GM19324 (cell line): ENCODE results near the gene DES.
"Not testable (repeated sequence)": the region's sequence is repeated elsewhere in the genome, so short reads cannot be mapped to it uniquely, and the experiment has no call there.

Experiments used
- ATAC-seq: cut with Tn5 transposase; IDR thresholded peaks from one replicate; pipeline ENCODE4 v1.9.1; 2021; ENCODE audit warnings: mild to moderate bottlenecking, moderate library complexity; ENCODE audit not compliant: unreplicated experiment, low FRiP score

Gene DES

DNA sequence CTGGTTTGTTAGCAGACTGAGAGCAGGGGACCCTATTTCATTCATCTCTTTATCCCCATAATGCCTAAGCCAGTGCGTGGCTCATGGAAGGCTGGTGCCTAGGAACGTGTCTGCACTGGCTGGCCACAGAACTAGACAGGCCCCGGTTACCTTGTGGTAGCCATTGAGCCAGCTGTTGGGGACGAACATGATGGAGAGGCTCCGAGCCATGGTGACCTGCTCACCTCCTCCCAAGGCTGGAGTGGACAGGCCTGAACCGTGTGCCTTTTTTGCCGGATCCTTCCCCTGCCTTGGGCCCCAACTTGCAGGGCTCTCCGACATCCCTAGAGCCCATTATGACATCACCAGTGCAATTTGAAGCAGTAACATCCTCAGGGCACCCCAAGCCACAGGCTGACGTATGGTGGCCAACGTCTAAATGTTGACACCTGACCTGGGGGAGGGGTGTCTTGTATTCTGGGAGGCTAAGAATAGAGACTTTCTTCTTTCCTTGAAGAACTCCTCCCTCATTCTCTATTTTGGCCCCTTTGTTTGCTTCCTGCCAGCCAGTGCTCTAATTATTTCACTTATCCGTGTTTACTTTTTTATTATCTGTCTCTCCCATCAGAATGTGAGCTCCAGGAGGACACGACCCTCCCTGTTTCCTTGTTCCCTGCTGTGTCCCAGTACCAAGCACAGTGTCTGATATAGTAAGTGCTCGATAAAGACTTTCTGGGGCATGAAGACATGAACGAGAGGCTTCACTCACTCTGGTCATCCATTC lies 18.3 kb upstream of the DES start:
- ATAC-seq = no peak

GRCh38 chr2:219400562-219400961 lies 17.6 kb upstream of the DES start:
- ATAC-seq = no peak

- no peak for ATAC-seq
Observed at GRCh38 chr2:219401606-219402005, 16.6 kb upstream of the DES start.

- peak; percentile 55 for ATAC-seq
Observed at GRCh38 chr2:219402665-219403515, 15.3 kb upstream of the DES start.

- no peak for ATAC-seq
Observed at GRCh38 chr2:219403861-219404260, 14.3 kb upstream of the DES start.

GRCh38 chr2:219404291-219404910 lies 13.8 kb upstream of the DES start:
- no peak for ATAC-seq

- no peak for ATAC-seq
Observed at GRCh38 chr2:219404954-219405353, 13.2 kb upstream of the DES start.

GRCh38 chr2:219405451-219405850 lies 12.7 kb upstream of the DES start:
- no peak for ATAC-seq

DNA sequence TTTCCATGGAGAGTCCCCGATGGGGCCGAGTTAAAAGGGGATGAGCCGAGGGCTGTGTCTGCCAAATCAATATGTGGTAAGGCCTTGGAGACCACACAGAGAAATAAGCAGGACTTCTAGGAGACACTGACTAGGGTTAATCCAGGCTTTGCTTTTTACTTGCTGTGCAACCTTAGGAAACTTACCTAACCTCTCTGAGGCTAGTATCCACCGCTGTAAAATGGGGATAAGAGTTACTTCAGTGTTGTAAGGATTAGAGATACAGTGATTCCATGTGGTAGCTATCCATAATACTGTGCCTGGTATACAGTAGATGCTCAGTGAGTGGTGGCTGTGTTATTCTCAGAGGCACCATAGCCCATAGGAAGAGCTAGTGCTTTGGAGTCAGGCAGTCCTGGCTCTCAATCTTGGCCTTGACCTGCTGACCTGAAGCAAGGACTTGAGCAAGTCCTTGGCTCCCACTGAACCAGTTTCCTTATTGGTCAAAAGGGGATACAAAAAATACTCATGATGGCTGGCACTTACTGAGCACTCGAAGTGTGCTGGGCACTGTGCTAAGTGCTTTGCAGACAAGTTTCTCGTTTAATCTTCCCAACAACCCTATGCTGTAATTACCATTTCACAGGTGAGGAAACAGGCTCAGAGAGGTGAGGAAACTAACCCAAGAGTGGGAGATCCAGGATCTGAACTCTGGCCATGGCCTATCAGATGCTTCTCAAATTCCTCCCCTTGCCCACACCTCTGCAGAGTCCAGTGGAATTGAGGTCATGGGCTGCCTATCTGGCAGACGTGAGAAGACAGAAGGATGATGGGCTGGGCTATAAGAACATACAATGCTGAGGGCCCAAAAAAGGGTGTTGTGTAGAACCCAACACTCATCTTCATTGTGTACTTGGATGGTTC lies 12.0 kb upstream of the DES start:
- no peak for ATAC-seq

- ATAC-seq = no peak
Observed at GRCh38 chr2:219406861-219407230, 11.3 kb upstream of the DES start.

GRCh38 chr2:219407343-219407742 lies 10.8 kb upstream of the DES start:
- not testable (repeated sequence) for ATAC-seq

DNA sequence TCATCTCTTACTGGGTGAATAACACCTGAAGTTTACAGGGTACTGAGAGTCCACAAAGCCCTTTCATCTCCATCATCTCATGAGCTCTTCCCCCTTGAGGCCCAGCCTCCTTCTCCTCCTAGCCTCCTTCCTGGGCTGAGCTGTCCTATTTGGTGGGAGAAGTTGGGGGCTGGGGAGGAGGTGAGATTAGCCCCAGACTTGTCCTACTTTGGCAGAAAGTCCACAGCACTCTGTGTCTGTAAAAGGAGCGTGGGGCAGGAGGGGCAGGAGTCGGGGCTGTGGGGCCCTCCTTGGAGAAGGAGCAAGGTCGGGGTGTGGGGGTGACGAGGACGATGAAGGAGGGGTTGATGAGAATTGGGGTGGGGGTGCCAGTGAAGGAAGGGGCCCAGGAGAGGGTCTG lies 10.0 kb upstream of the DES start:
- no peak for ATAC-seq

- no peak for ATAC-seq
Observed at GRCh38 chr2:219408631-219409030, 9.5 kb upstream of the DES start.

- no peak for ATAC-seq
Observed at GRCh38 chr2:219409619-219410018, 8.6 kb upstream of the DES start.

- no peak for ATAC-seq
Observed at GRCh38 chr2:219410390-219410789, 7.8 kb upstream of the DES start.

- no peak for ATAC-seq
Observed at GRCh38 chr2:219414857-219415256, 3.3 kb upstream of the DES start.

DNA sequence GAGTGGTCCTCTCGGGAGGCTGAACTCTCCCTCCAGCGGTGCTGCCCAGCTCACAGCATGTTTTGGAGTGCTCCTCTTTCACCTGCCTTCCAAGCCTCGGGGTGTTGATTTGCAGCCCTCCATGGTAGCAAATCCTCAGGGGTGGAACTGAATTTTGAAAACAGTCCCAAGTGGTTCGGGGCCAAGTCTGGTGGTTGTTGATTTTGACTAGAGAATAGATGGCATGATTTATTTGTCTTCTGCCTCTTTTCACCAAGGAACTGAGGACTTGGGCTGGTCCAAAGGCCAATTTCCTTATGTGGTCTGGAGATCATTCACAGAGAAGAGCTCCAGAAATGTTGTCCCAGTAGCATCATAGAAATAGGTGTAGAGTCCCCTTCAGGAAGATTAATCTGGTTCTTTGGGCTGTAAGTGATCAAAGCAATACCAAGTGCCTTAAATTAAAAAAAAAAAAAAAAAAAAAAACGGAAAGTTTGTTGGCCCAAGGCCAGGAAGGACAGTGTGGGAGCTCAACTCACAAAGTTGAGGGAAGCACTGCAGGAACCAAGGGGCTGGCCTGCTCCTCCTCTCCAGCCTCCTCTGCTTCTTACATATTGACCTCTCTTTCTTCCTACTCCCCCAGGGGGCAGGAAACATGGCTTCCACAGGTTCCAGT lies 2.5 kb upstream of the DES start:
- ATAC-seq = no peak

DNA sequence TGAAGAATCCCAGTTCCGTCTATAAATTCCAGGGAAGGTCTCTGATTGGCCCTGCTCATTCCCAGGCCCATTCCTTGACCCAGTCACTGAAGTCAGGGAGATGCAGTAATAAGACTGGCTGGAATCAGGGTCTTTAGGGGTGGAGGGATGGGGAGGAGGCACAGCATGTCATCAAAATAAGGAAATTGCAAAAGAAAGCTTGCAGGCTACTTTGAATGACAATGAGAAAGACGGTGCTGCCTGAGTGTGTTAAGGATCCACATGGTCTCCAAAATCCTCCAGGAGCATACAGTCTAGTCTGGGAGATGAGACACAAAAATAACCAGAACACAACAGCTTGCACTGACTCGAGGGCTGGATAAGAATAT lies 2.0 kb upstream of the DES start:
- no peak for ATAC-seq

- ATAC-seq = no peak
Observed at GRCh38 chr2:219416938-219417337, 1.2 kb upstream of the DES start.

DNA sequence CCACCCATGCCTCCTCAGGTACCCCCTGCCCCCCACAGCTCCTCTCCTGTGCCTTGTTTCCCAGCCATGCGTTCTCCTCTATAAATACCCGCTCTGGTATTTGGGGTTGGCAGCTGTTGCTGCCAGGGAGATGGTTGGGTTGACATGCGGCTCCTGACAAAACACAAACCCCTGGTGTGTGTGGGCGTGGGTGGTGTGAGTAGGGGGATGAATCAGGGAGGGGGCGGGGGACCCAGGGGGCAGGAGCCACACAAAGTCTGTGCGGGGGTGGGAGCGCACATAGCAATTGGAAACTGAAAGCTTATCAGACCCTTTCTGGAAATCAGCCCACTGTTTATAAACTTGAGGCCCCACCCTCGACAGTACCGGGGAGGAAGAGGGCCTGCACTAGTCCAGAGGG lies 803 bp upstream of the DES start:
- no peak for ATAC-seq
